GM12874 (cell line): Measurements from ENCODE around the gene ANP32B.

Experiments
- CTCF ChIP-seq: IDR thresholded peaks from 2 replicates; pipeline ENCODE4 v1.5.1; 2011; ENCODE audit warnings: low read depth, mild to moderate bottlenecking, control low read depth, low read length, moderate library complexity; ENCODE audit not compliant: insufficient read depth

Gene ANP32B

GRCh38 chr9:98056269-98057137 is 73.4 kb downstream of the ANP32B start, which contains the start of gene NANS:
TSS of gene NANS (plus strand) at chr9:98056732. CDS start at chr9:98056809, 77 bp downstream.
- no peak for TF ChIP-seq CTCF

GRCh38 chr9:98057138-98057799 is 74.1 kb downstream of the ANP32B start:
- no peak for TF ChIP-seq CTCF

- no peak for TF ChIP-seq CTCF
Measured at GRCh38 chr9:98062161-98062560, 79.0 kb downstream of the ANP32B start.

DNA sequence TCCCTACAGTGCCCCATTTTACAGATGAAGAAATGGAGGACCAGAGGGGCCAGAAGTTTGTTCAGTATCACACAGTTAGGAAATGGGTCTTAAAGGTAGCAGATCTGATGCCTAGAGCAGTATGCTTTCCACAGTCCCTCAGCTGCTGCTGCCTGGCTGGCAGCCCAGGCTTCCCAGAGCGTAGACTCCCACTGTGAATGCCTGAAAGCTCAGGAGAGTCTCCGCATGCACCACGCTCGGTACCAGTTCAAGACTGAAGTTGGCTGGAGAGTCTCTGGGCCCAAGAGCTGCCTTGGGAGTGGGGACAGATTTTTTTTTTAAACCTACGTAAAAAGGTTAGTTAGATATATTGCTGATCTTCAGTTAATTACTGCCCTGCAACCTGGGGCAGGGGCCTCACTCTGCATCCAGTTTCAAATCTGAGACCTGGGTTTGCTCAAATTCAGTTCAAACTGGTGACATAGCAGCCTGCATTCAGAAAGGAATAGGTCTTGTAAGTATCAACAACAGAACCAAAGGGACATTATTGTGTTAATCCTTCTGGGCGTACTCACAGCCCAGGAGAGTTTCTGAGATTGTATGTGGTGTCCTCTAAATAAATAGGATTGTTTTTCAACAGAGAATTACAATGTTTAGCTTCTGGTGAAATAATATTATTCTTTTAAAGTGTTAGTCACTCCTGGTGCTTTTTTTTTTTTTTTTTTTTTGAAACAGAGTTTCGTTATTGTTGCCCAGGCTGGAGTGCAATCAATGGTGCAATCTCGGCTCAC is 81.7 kb downstream of the ANP32B start:
- TF ChIP-seq CTCF: no peak
